ENCODE measurements around the gene ERP29. TPM values are rescaled to one million over a fixed set of nuclear protein-coding genes. Genes with fewer than 3 reads are reported as not detected.
"Not testable (repeated sequence)": the region's sequence is repeated elsewhere in the genome, so short reads cannot be mapped to it uniquely, and the experiment has no call there.

Gene ERP29
- total RNA-seq, 1 donor from 2014 or later = 59.9 TPM

DNA sequence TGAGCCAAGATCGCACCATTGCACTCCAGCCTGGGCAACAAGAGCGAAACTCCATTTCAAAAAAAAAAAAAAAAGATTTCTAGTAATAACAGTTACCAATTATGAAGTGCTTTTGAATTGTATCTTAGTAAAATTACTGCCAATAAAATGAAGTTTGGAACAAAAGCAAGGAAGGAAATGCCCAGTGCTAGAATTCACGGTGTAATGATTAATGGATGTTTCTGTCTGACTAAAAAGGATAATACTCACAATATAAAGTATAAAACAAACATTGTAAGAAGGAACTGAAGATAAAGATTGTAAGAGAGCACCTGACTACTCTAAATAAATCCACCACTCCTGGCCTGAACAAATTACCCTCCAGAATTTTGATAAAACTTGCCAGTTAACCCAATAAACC, 4.3 kb upstream of the ERP29 start:
- Mint-ChIP-seq H3K4me3 (ENCODE audit: low read depth) (no peak overlapping the region), H3K27ac (no peak overlapping the region), H3K9me3 (no peaks in the 10 kb centered on the region), H3K36me3 (ENCODE audit: low read depth) (peaks cover 19% of the 10 kb centered on the region), H3K27me3 (ENCODE audit: low read depth) (no peaks in the 10 kb centered on the region), H3K4me1 (ENCODE audit: low read depth) (peaks cover 40% of the 10 kb centered on the region)
- DNase-seq (ENCODE audit: low spot score) = no peak
- intact Hi-C loops (cut with micrococcal nuclease) = no loop called here

GRCh38 chr12:112009596-112009995, 3.6 kb upstream of the ERP29 start:
- H3K27me3 Mint-ChIP-seq (ENCODE audit: low read depth); DNase-seq (ENCODE audit: low spot score); H3K27ac Mint-ChIP-seq; H3K9me3 Mint-ChIP-seq; H3K4me3 Mint-ChIP-seq (ENCODE audit: low read depth); intact Hi-C loops (cut with micrococcal nuclease): not testable (repeated sequence)
- H3K36me3 Mint-ChIP-seq (ENCODE audit: low read depth) = peaks cover 24% of the 10 kb centered on the region
- peaks cover 44% of the 10 kb centered on the region for H3K4me1 Mint-ChIP-seq (ENCODE audit: low read depth)

DNA sequence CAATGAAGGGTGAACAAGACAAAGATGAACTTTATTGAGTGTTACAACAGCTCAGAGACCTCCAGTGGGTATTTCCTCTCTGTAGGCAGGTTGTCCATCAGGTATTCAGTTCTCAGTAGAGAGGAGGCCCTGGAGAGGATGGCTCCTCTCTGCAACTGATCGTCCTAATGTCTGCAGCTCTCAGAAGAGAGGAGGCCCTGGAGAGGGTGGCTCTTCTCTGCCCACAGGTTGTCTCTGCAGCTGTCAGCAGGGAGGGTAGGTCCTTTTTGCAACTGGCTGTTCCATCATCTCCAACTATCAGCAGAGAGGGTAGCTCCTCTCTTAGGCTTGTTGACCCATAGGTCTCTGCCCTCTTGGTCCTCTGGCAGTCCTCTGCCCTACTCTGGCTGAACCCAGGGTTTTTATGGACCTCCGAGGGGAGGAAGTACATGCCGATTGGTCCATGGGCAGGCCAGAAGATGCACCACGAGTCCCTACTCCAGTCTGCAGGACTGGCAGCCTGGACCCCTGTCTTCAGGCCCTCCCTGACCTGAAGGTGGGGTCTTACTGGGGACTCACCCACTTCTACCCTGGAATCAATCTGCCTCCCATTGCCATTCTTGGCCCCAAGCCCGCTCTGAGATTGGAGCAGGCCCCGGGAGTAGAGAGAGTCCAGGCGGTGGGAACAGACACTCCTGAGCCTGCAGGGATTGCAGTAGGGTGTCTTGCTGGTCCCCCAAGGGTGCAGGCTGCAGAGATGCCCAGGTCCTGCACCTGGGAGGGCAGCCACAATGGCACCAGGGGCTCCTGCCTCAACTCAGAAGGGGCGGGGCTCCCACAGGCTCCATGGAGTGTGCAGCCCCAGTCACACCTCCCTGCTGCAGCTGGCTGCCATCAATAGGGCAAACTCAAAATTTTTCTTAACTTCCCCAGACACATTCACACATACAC, 2.5 kb upstream of the ERP29 start:
- Mint-ChIP-seq H3K36me3 (ENCODE audit: low read depth) (peaks cover 28% of the 10 kb centered on the region), H3K27me3 (ENCODE audit: low read depth) (no peaks in the 10 kb centered on the region), H3K9me3 (peaks cover under 1% of the 10 kb centered on the region), H3K4me3 (ENCODE audit: low read depth) (peak overlapping the region; percentile 94), H3K27ac (no peak overlapping the region), H3K4me1 (ENCODE audit: low read depth) (peaks cover 45% of the 10 kb centered on the region)
- intact Hi-C loops (cut with micrococcal nuclease) = loop anchor here (5.0 to 10.0 kb wide), 4 partner anchors 67 to 397 kb away; partner anchors contain the start of genes HECTD4, MAPKAPK5 and RPL6
- no peak for DNase-seq (ENCODE audit: low spot score)

DNA sequence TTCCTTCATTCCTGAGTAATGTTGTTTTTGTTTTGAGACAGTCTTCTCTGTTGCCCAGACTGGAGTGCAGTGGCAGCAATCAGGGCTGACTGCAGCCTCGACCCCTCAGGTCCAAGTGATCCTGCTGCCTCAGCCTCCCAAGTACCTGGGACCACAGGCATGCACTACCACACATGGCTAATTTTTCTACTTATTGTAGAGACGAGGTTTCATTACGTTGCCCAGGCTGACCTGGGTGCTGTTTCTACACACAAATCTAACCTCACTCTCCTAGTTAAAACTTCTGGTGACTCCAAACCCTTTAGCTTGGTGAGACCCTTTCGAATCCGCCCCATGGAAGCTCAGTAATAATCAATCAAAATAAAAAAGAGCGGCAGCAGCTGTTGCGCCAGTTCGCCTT, 1.5 kb upstream of the ERP29 start:
- intact Hi-C loops (cut with micrococcal nuclease) = loop anchor here (2.0 to 10.0 kb wide), 6 partner anchors 66 to 396 kb away; partner anchors contain the start of genes HECTD4, MAPKAPK5, NAA25 and RPL6
- no peak for DNase-seq (ENCODE audit: low spot score)
- H3K4me1 Mint-ChIP-seq (ENCODE audit: low read depth) = peaks cover 41% of the 10 kb centered on the region
- peaks cover 6% of the 10 kb centered on the region for H3K9me3 Mint-ChIP-seq
- peak overlapping the region; percentile 94 for H3K27ac Mint-ChIP-seq
- no peaks in the 10 kb centered on the region for H3K27me3 Mint-ChIP-seq (ENCODE audit: low read depth)
- peak overlapping the region; percentile 94 for H3K4me3 Mint-ChIP-seq (ENCODE audit: low read depth)
- peaks cover 38% of the 10 kb centered on the region for H3K36me3 Mint-ChIP-seq (ENCODE audit: low read depth)

GRCh38 chr12:112013601-112014402, 576 bp downstream of the ERP29 start:
- H3K9me3 Mint-ChIP-seq = peaks cover 6% of the 10 kb centered on the region
- intact Hi-C loops (cut with micrococcal nuclease) = loop anchor here (1.0 to 10.0 kb wide), 9 partner anchors 13 to 393 kb away; partner anchors contain the start of genes HECTD4, MAPKAPK5, NAA25 and RPL6
- DNase-seq (ENCODE audit: low spot score) = peak; percentile 67
- no peaks in the 10 kb centered on the region for H3K27me3 Mint-ChIP-seq (ENCODE audit: low read depth)
- peak overlapping the region; percentile 86 for H3K27ac Mint-ChIP-seq
- peak overlapping the region; percentile 94 for H3K4me3 Mint-ChIP-seq (ENCODE audit: low read depth)
- H3K4me1 Mint-ChIP-seq (ENCODE audit: low read depth) = peaks cover 41% of the 10 kb centered on the region
- peaks cover 52% of the 10 kb centered on the region for H3K36me3 Mint-ChIP-seq (ENCODE audit: low read depth)

DNA sequence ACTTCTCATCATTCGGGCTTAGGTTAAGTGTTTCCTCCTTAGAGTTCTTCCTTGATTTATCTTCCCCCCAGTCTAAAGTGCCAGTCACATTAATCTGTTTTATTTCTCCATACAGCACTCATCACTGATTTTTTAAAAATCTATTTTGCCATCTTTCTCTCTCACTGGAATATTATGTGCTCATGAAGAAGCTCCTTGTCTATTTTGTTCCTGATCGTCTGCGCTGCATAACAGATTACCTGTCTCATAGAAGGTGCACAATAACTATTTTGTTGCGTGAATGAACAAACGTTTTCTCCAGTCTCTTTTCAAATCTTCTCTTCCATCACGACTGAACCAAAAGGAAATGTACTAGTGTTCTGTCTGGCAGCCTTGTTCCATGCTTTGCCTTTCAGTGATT, 2.7 kb downstream of the ERP29 start:
- peaks cover 65% of the 10 kb centered on the region for H3K36me3 Mint-ChIP-seq (ENCODE audit: low read depth)

DNA sequence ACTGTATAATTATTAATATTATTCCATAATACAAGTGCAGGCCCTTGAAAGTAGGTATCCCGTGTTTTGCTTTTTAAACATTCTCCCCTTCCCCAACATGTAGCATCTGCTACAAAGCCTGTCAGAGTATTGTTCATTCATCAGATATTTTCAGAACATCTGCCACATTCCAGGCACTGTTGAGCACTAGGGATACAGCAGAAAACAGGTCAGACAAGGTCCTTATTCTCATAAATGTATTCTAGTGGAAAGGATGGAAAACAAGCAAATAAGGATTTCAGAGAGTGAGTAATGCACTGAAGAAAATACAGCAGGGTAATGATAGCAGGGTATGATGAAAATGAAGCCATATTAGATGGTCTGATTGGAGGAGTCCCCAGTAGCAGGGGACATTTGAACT, 3.8 kb downstream of the ERP29 start:
- intact Hi-C loops (cut with micrococcal nuclease) = loop anchor here (10.0 kb wide), 1 partner anchor 172 kb away; the partner anchor contains the start of gene MAPKAPK5
- H3K4me3 Mint-ChIP-seq (ENCODE audit: low read depth) = no peak overlapping the region
- DNase-seq (ENCODE audit: low spot score) = no peak
- H3K9me3 Mint-ChIP-seq = peaks cover 6% of the 10 kb centered on the region
- peaks cover 64% of the 10 kb centered on the region for H3K36me3 Mint-ChIP-seq (ENCODE audit: low read depth)
- no peaks in the 10 kb centered on the region for H3K27me3 Mint-ChIP-seq (ENCODE audit: low read depth)
- H3K27ac Mint-ChIP-seq = no peak overlapping the region
- peaks cover 26% of the 10 kb centered on the region for H3K4me1 Mint-ChIP-seq (ENCODE audit: low read depth)

More for the DNA sequence above, 2.7 kb downstream of the ERP29 start:
- DNase-seq (ENCODE audit: low spot score) = no peak
- Mint-ChIP-seq H3K4me3 (ENCODE audit: low read depth) (peak overlapping the region; percentile 5), H3K4me1 (ENCODE audit: low read depth) (peaks cover 35% of the 10 kb centered on the region), H3K27me3 (ENCODE audit: low read depth) (no peaks in the 10 kb centered on the region), H3K9me3 (peaks cover 6% of the 10 kb centered on the region), H3K27ac (peak overlapping the region; percentile 35)
- intact Hi-C loops (cut with micrococcal nuclease) = loop anchor here (2.0 to 10.0 kb wide), 2 partner anchors 65 to 171 kb away; partner anchors contain the start of gene MAPKAPK5

DNA sequence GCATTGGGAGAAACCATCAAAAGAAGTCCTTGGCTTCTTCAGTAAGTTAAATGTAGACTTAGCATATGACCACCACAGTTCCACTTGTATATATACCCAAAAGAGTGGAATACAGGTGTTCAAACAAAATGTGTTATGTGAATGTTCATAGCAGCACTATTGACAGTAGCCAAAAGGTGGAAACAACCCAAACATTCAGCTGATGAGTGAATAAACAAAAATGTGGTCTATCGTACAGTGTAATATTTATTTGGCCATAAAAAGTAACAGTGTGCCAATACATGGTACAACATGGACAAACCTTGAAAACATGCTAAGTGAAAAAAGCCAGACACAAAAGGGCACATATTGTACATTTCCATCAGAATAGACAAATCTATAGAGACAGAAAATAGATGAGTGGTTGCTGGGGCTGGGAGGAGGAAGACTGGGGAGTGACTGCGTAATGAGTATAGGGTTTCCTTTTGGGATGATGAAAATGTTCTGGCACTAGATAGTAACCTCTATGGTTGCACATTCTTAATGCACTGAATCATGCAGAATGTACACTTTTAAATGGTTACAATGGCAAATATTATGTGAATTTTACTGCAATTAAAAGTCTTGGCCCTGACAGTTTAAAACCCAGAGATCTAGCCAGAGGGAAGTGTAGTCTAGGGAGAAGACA, 5.5 kb downstream of the ERP29 start:
- H3K4me3 Mint-ChIP-seq (ENCODE audit: low read depth) = no peak overlapping the region
- peaks cover 30% of the 10 kb centered on the region for H3K4me1 Mint-ChIP-seq (ENCODE audit: low read depth)
- H3K27me3 Mint-ChIP-seq (ENCODE audit: low read depth) = no peaks in the 10 kb centered on the region
- intact Hi-C loops (cut with micrococcal nuclease) = loop anchor here (10.0 kb wide), 1 partner anchor 174 kb away; the partner anchor contains the start of gene MAPKAPK5
- peaks cover 75% of the 10 kb centered on the region for H3K36me3 Mint-ChIP-seq (ENCODE audit: low read depth)
- H3K27ac Mint-ChIP-seq = peak overlapping the region; percentile 30
- DNase-seq (ENCODE audit: low spot score) = no peak
- peaks cover 6% of the 10 kb centered on the region for H3K9me3 Mint-ChIP-seq

GRCh38 chr12:112020947-112021457, 7.8 kb downstream of the ERP29 start:
- H3K36me3 Mint-ChIP-seq (ENCODE audit: low read depth) = peaks cover 75% of the 10 kb centered on the region
- no peak overlapping the region for H3K4me3 Mint-ChIP-seq (ENCODE audit: low read depth)
- peaks cover 3% of the 10 kb centered on the region for H3K9me3 Mint-ChIP-seq
- H3K4me1 Mint-ChIP-seq (ENCODE audit: low read depth) = peaks cover 23% of the 10 kb centered on the region
- DNase-seq (ENCODE audit: low spot score) = no peak
- H3K27me3 Mint-ChIP-seq (ENCODE audit: low read depth) = no peaks in the 10 kb centered on the region
- intact Hi-C loops (cut with micrococcal nuclease) = no loop called here
- H3K27ac Mint-ChIP-seq = peak overlapping the region; percentile 53

- Mint-ChIP-seq H3K4me3 (ENCODE audit: low read depth) (no peak overlapping the region), H3K27ac (peak overlapping the region; percentile 60), H3K4me1 (ENCODE audit: low read depth) (peaks cover 22% of the 10 kb centered on the region), H3K27me3 (ENCODE audit: low read depth) (no peaks in the 10 kb centered on the region), H3K9me3 (no peaks in the 10 kb centered on the region), H3K36me3 (ENCODE audit: low read depth) (peaks cover 68% of the 10 kb centered on the region)
- intact Hi-C loops (cut with micrococcal nuclease) = no loop called here
- DNase-seq (ENCODE audit: low spot score) = no peak
Measured at GRCh38 chr12:112022241-112023016, 9.2 kb downstream of the ERP29 start.

- Mint-ChIP-seq H3K27ac (no peak overlapping the region), H3K4me3 (ENCODE audit: low read depth) (no peak overlapping the region), H3K4me1 (ENCODE audit: low read depth) (peaks cover 21% of the 10 kb centered on the region), H3K9me3 (no peaks in the 10 kb centered on the region), H3K36me3 (ENCODE audit: low read depth) (peaks cover 69% of the 10 kb centered on the region), H3K27me3 (ENCODE audit: low read depth) (no peaks in the 10 kb centered on the region)
- no peak for DNase-seq (ENCODE audit: low spot score)
- intact Hi-C loops (cut with micrococcal nuclease) = no loop called here
Measured at GRCh38 chr12:112023759-112024396, 10.7 kb downstream of the ERP29 start.

Measured in activated T-helper 2 cell treated with anti-CD3 and anti-CD28 coated beads, Interferon-gamma antibody, Interleukin-2, Interleukin-4, amounts not matched to agents 10 μg/mL and 5 μg/mL and 100 μg/mL, durations not matched to agents 14 hours and 24 hours and 36 hours (primary cell).